Epithelial cell of proximal tubule (primary cell): ENCODE measurements around the gene NOS1AP. TPM values are rescaled to one million over a fixed set of nuclear protein-coding genes. Genes with fewer than 3 reads are reported as not detected.

Experiments used
- DNase-seq: peaks from one replicate; pipeline ENCODE4 v3.0.0-alpha.2; 2011; ENCODE audit warnings: low read depth
- H3K4me3 ChIP-seq: 2 replicates; pipeline ENCODE4 v1.5.1; 2011; ENCODE audit warnings: low read depth, mild to moderate bottlenecking, low read length
- CTCF ChIP-seq: conservative IDR thresholded peaks from 2 replicates; pipeline ENCODE4 v1.5.1; 2012; ENCODE audit warnings: low read depth, mild to moderate bottlenecking, low read length
- total RNA-seq: library from RNA; depleted of rRNA; stranded (reverse); fragments of >200 nt; gene quantifications from 2 replicates; pipeline ENCODE4 v1.2.3, GENCODE V29; 2015

Gene NOS1AP
- total RNA-seq, 1 donor from 2014 or later: 2.2 TPM

GRCh38 chr1:162067466-162067865, 2.0 kb upstream of the NOS1AP start:
- DNase-seq: no peak
- no peak overlapping the region for H3K4me3 ChIP-seq
- no peak for TF ChIP-seq CTCF

- DNase-seq: no peak
- no peak for TF ChIP-seq CTCF
- H3K4me3 ChIP-seq: no peak overlapping the region
These were observed 1.2 kb upstream of the NOS1AP start for GRCh38 chr1:162068301-162068700.

- no peak for TF ChIP-seq CTCF
- peak overlapping the region; percentile 75 for H3K4me3 ChIP-seq
- no peak for DNase-seq
These were observed 730 bp downstream of the NOS1AP start for GRCh38 chr1:162070094-162070748.

- no peak for DNase-seq
- H3K4me3 ChIP-seq: peak overlapping the region; percentile 75
- TF ChIP-seq CTCF: no peak
These were observed 1.3 kb downstream of the NOS1AP start for GRCh38 chr1:162070825-162071224.

GRCh38 chr1:162072740-162073139, 3.2 kb downstream of the NOS1AP start:
- DNase-seq: no peak
- TF ChIP-seq CTCF: no peak
- no peak overlapping the region for H3K4me3 ChIP-seq

- H3K4me3 ChIP-seq: no peak overlapping the region
- DNase-seq: peak; percentile 46
- TF ChIP-seq CTCF: no peak
These were observed 5.0 kb downstream of the NOS1AP start for GRCh38 chr1:162074276-162075005.
